ENCODE results near the gene TULP3.

Gene TULP3

GRCh38 chr12:2963760-2964292 is 73.1 kb downstream of the TULP3 start:
- peak; percentile 32 for DNase-seq (ENCODE audit: low read depth)

GRCh38 chr12:2967651-2968050 is 77.0 kb downstream of the TULP3 start:
- no peak for DNase-seq (ENCODE audit: low read depth)

GRCh38 chr12:2970744-2971143 is 80.1 kb downstream of the TULP3 start:
- DNase-seq (ENCODE audit: low read depth): peak; percentile 53

GRCh38 chr12:2973566-2973965 is 82.9 kb downstream of the TULP3 start:
- DNase-seq (ENCODE audit: low read depth): no peak

GRCh38 chr12:2974560-2974971 is 83.9 kb downstream of the TULP3 start:
- peak; percentile 61 for DNase-seq (ENCODE audit: low read depth)

- peak; percentile 40 for DNase-seq (ENCODE audit: low read depth)
These were observed 85.9 kb downstream of the TULP3 start for GRCh38 chr12:2976581-2976996.

GRCh38 chr12:2977776-2978175 is 87.1 kb downstream of the TULP3 start:
- DNase-seq (ENCODE audit: low read depth): no peak

GRCh38 chr12:2979806-2980205 is 89.1 kb downstream of the TULP3 start:
- DNase-seq (ENCODE audit: low read depth): no peak

GRCh38 chr12:2980630-2981029 is 89.9 kb downstream of the TULP3 start:
- DNase-seq (ENCODE audit: low read depth): no peak

- DNase-seq (ENCODE audit: low read depth): no peak
These were observed 91.7 kb downstream of the TULP3 start for GRCh38 chr12:2982361-2982760.

- no peak for DNase-seq (ENCODE audit: low read depth)
These were observed 93.6 kb downstream of the TULP3 start for GRCh38 chr12:2984249-2984648.

- no peak for DNase-seq (ENCODE audit: low read depth)
These were observed 94.0 kb downstream of the TULP3 start for GRCh38 chr12:2984698-2985097.

- no peak for DNase-seq (ENCODE audit: low read depth)
These were observed 96.2 kb downstream of the TULP3 start for GRCh38 chr12:2986876-2987275.

- DNase-seq (ENCODE audit: low read depth): no peak
These were observed 97.8 kb downstream of the TULP3 start for GRCh38 chr12:2988494-2988893.
